Measurements from ENCODE around the gene PPP1CC.
"Not testable (repeated sequence)": the region's sequence is repeated elsewhere in the genome, so short reads cannot be mapped to it uniquely, and the experiment has no call there.

Gene PPP1CC
- total RNA-seq, result 213 to 226 reads per million in 2 donors

DNA sequence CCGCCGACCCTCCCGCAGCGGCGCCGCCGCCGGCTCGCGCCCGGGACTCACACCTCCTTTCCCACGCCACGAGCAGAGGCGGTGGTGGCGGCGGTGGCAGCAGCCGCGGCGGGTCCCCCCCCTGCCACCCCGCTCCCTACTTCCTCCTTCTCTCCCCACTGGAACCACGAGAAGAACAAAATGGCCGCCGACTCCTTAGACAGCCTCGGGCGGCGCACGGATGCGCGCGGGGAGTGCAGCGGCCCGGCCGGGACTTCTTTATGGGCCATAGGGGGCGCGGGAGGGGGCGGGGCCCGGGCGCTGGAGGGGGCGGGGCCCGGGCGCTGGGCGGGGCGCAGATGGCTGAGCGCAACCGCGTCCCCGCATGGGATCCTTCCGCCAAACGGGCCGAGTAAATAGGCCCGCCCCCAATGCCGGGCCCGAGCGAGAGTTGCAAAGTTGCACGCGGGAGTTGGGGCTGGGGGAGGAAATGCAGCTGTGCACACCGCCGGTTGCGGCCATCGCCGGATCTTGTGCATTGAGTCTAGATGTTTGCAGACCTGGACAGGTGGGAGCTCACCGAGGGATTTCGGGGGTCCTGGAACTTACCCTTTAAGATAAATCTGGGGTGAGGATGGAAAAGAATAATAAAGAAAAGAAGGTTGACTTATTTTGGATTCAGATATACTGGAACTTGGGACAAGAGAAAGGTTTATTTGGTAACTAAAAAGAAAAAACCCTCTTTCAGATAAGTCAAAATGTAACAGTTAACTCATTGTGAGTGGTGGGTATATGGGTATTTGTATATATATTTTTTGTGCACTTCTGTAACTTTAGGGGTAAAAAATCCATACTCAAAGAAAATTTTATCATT, at the start of gene PPP1CC:
TSS of gene PPP1CC (minus strand) at position 174 of the 853 bp plus-strand sequence. CDS start 184 bp downstream, outside the sequence.
- DNase-seq, result peak; percentile 87

DNA sequence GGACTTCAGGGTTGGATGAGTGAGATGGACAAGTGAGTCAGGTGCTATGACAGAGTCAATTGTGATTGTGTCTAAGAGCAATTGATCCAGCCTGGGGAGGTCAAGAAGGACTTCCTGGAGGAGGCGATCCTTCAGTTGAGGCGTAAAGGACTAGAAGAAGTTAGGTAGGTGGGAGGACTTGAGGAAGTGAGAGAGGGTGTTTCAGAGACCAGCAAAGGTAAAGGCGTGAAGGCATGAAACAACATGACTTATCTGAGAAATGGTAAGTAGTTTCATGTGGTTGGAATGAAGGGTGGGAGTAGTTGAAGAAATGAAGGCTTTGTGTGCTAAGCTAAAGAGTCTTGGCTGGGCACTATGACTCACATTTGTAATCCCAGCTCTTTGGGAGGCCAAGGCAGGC, 48.9 kb upstream of the PPP1CC start:
- DNase-seq, result no peak

DNA sequence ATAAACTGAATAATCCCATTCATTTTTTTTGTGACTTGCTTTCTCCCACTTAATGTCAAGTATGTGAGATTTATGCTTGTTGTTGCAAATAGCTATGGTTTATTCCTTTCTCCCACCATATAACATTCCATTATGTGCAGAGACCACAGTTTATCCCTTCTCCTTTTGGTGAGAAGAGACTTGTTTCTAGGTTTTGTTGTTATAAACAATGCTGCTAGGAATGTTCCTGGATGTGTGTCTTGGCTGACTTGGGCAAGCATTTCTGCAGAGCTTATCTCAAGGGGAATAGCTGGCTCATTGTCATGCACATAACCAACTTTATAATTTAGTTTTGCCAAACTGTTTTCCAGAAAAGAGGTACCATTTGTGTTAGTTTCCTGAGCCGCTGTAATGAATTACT, 47.6 kb upstream of the PPP1CC start:
- DNase-seq, result no peak

DNA sequence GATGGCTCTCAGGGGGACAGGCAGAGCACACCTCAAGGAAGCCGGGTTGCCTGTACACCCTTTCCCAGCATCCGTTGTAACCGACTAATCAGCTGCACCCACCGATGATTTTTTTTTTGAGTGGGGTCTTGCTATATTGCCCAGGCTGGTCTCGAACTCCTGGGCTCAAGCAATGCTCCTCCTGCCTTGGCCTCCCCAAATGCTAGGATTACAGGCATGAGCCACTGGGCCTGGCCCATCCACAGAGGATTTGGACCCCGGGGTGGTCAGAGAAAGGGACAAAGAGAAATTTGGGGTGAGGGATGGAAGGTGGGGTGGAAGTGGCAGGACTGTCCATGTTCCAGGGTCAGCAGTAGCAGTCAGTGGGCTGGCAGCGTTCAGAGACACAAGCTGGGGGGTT, 43.3 kb upstream of the PPP1CC start:
- no peak for DNase-seq

DNA sequence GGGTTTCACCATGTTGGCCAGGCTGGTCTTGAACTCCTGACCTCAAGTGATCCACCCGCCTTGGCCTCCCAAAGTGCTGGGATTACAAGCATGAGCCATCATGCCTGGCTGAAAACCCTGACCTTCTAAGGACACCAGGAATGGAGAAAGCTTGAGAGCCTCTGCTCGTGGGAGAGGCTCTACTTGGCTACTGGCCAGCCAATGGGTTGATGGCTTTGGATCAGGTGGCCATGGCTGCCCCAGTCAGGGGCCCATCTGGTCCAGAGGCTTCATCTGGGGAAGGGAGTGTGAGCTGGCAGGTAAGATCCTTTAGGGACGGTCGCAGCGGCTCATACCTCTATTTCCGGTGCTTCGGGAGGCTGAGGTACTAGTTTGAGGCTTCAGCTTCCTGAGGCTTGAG, 42.5 kb upstream of the PPP1CC start:
- DNase-seq, result no peak

DNA sequence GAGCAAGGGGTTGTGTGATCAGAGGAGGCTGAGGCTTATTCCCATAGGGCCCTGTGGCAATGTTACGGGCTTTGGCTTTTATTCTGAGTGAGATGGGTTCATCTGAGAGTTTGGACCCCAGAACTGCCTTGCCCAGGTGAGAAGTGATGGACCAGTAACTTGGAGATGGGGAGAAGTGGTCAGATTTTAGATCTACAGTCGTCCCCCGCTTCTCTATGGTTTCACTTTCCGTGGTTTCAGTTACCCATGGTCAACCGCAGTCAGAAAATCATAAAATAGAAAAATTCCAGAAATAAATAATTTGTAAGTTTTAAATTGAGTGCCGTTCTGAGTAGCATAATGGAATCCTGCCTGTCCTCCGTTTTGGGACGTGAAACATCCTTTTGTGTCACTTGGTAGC, 40.2 kb upstream of the PPP1CC start:
- DNase-seq, result no peak

DNA sequence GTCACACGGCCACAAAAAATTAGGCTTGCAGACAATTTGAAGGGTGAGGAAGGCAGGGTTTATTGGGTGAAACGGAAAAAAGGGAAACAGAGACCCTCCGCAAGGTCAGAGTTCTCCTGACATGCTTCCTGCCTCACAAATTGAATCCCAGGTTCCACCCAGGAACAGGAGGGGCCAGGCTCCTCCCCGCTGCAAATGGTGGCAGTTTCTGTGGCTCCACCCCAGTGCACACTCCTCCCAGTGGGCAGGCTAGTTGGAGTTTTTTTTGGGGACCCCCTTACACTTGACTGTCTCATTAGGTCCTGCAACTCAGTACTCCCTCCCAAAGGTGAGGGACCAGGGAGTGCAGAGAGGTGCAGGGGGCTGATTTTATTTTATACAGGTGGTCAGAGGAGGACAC, 39.4 kb upstream of the PPP1CC start:
- DNase-seq, result no peak

DNA sequence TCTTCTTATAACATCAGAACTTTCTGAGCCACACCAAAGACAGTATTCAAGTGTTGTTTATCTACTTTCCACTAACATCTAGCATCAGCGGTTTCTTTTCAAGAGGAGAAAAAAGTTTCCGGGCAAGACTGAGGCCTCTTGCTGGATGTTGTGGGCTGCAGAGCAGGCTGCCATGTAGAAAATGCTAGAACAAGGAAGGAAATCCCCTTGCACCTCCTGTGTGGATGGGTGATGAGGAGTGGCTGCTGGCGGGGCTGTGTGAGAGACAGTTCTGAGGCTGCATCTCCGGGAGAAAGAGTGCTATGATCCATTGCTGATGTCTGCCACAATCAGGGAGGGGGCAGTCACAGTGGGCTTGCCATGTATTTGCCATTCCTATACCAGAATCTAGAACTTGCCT, 37.8 kb upstream of the PPP1CC start:
- DNase-seq, result no peak

DNA sequence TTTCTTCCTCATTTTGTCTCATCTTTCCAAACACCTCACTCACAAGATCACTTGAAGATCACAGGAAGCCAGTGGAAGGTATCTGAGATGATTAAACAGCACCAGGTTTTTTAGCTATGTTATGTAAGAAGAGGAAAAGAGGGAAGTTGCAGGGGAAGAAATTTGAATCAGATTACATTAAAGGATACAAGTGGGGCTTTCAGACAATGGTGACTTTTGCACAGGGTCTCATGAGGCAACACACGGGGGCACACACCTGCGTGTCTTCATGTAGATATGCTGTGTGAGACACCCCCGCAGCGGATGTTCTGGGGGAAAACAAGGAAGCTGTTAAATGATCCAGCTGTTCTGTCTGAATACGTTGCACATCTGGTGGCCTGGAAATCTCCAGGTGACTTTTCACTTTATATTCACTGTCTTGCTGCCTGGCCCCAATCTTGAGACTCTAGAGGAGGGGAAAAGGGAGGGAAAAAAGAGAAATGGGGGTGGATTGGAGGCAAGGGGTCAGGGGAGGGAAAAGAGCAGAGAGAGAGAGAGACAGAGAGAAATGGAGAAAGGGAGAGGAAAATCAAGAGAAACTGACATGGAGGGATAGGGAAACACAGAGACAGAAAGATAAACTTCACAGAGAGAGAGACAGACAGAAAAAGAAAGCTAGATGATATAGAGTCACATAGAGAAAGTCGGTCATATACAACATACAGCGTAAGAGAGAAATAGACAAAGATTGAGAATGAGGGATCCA, 36.3 kb upstream of the PPP1CC start:
- DNase-seq, result no peak

DNA sequence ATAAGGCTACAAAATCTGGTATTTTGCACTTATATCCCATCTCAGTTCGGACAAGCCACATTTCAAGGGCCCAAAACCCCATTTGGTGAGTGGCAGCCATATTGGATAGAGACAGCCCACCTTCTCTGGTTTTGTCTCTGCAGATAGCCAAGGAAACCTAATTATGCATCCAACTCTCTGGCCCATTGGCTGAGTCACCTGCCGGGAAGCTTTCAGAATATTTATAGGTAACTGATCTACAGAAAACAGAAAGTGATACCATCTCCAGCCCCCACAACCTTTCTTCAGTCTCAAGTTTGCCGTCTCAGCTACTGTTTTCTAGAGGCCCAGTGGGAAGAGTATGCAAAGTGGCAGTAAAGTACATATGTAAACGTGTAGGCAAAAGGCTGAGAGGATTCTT, 33.7 kb upstream of the PPP1CC start:
- no peak for DNase-seq

DNA sequence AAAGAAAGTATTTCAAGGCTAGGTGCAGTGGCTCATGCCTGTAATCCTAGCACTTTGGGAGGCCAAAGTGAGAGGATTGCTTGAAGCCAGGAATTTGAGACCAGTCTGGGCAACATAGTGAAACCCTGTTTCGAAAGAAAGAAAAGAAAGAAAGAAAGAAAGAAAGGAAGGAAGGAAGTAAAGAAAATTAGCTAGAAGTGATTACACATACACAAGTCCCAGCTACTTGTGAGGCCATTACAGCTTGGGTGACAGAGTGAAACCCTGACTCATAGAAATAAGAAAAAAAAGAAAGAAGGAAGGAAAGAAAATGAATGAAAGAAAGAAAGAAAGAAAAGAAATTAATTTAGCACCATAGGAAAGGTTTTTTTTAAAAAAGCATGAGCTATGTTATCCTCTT, 33.3 kb upstream of the PPP1CC start:
- DNase-seq, result no peak

DNA sequence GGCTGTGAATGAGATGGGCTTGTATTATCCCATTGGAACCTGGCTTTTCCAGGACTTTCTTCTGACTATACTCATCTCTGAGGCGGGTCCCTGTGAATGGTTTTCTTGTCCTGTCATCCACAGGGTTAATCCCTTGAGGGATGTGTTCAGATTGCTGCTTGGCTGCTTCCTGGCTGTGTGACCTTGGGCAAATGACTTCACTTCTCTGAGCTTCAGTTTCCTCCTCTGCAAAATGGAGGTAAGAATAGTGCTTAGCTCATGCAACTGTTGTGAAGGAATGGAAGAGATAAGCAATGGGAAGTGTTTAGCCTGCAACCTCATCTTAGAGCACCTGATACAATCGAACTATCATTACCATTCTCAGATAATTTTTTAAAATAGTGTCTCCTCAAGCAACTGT, 32.1 kb upstream of the PPP1CC start:
- DNase-seq, result no peak

DNA sequence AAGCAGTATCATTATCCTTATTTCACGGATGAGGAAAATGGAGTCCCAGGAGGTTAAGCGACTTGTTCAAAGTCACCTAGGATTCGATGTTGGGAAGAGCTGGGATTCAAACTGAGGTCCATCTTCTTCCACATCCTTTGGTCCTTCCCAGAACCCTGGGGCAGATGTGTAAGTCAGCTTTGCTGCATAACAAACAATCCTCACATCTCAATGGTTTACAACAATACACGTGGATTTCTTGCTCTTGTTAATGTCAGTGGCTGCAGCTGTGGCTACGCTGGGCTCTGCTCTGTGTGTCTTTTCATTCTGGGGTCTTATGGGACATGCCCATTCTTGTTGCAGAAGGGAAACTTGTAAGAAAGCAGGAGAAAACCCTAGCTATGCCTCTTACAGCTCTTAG, 26.3 kb upstream of the PPP1CC start:
- DNase-seq, result no peak

DNA sequence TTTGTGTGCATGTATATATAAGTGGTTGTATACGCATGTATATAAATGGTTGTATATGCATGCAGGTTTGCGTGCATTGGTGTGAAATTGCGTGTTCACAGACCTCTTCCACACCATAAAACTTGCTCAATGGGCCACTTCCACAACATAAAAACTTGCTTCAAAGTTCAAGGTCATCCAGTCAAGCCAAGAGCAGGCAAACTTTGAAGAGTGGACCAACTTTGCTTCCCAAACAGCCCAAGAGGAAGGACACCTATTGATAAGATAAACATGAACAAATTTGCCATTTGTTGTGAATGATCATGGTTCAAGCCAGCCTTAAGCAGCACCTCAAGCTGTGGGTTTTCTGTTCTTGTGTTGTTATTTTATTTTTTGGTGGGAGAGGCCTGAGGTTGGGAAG, 25.2 kb upstream of the PPP1CC start:
- DNase-seq, result no peak

DNA sequence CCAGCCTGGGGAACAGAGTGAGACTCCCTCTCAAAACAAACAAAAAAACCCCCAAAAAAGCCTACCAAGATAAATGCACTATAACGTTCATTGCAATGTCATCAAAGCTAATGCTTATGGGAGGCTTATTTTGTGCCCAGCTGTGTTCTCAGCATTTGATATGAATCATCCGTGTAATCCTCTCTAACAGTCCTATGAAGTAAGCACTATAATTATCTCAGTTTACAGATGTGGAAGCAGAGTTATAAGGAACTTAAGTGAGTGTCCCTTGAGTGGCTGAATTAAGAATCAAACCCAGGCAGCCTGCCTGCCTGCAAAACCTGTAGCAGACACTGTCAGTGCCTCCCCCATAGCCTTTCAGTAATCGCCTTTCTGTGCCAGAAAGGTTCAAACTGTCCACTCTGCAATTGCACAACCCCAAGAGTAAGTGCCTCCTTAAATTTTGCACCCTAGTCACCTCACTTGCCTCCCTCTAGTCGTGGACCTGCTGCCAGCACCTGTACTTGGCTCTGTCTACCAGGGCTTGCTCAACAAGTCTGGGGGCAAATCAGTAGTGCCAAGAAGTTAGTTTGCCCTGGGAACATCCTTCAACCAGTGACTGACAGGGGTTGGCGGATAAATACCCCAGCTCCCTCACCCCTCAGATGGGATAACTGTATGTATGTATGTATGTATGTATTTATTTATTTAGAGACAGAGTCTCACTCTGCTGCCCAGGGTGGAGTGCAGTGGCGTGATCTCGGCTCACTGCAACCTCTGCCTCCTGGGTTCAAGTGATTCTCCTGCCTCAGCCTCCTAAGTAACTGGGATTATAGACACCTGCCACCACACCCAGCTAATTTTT, 23.8 kb upstream of the PPP1CC start:
- no peak for DNase-seq

DNA sequence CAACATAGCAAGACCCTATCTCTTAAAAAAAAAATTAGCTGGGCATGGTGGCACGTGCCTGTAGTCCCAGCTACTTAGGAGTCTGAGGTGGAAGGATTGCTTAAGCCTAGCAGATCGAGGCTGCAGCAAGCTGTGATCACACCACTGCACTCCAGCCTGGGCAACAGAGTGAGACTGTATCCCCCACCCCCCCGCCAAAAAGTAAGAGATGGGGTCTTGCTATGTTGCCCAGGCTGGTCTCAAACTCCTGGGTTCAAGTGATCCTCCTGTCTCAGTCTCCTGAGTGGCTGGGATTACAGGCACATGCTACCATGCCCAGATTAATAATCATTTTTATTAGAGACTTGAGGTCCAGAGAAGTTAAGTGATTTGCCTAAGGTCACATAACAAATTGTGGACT, 22.9 kb upstream of the PPP1CC start:
- not testable (repeated sequence) for DNase-seq

DNA sequence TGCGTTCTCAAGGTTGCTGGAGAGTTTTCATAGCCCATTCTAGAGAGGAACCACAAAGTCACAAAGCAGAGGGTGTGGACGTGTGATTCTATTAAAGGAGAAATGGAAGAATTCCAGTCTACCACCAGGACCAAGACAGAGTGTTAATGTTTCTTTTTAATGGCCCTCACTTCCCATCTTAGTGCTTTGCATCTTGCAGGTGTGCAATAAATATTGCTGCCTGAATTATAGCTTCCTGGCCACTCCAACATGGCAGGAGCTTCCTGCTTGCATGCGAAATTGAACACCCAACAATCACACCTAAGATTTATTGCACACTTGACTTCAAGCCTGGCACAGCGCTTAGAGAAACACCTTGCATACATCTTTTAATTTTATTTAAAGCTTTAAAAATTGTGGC, 22.4 kb upstream of the PPP1CC start:
- DNase-seq, result no peak

DNA sequence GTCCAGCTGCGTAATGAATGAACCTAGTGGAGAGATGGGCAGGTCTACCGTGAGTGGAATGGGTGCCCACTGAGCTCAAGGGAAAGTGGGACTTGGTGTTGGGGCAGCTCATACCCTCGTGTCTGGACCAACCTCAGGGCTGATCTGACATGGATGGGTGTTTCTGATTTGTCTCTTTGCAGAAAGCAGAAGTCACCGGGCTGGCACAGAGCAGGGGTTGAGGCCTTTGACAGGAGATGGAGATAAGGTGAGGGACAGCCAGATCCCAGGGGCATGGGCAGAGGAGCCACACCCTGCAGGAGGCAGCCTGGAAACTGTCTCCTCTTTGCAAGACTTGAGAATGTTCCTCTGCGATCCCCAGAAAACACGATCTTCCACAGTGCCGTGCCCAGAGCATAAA, 20.9 kb upstream of the PPP1CC start:
- DNase-seq, result no peak

DNA sequence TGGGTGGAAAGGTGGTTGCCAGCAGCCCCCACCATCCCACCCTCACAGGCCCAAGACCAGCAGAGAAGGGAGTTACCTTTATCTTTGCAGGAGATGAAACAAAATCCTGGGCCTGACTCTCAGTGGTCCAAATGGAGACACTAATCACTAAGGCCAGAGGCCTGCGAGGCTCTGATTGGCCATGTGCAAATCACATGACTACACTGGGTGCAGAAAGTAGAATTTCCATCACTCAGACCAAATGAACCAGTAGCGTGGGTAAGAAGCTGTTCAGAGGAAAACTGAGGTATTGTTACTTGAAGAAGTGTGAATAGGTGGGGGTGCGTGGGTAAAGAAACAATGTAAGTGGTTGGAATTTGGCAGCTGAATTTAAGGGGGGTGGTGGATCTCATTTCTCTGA, 20.2 kb upstream of the PPP1CC start:
- no peak for DNase-seq

DNA sequence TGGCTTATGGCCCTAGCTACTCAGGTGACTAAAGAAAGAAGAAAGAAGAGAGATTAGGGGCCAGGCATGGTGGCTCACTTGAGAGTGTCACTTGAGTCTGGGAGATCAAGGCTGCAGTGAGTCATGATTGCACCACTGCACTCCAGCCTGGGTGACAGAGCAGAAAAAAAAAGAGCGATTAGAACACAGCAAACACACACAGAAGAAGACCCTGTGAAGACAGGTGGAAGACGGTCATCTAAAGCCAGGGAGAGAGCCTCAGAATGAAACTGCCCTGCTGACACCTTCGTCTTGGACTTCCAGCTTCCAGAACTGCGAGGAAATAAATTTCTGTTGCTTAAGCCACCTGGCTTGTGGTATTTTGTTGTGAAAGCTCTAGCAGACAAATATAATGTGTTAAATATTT, 17.5 kb upstream of the PPP1CC start:
- DNase-seq, result no peak

DNA sequence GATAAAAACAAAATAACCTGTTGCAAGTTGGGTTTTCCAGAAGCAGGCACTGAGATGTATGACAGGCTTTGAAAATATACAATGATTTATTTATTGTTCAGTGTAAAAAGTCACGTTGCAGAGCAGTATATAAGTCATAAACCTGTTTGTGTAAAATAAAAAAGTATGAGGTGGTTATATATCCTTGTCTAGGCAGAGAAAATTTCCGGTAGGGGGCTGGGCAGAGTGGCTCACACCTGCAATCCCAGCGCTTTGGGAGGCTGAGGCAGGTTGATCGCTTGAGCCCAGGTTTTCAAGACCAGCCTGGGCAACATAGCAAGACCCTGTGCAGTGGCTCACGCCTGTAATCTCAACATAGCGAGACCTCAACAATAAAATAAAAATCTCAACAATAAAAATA, 16.2 kb upstream of the PPP1CC start:
- no peak for DNase-seq

DNA sequence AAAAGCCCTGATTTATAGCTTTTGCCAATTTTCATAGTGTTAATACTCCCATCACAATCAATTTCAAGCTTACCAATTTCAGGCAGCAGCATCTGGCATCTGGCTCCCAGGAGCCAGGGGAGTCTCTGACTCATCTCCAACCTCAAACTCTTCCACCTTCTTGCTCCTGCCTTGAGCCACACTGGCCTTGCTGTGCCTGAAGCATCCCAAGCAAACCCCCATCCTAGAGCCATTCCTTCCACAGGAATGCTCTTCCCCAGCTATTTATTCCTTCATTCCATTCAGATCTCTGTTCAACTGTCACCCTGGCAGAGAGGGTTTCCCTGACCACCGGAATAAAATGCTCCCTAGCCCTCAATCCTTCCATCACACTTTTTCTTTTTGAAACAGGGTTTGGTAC, 13.9 kb upstream of the PPP1CC start:
- no peak for DNase-seq

DNA sequence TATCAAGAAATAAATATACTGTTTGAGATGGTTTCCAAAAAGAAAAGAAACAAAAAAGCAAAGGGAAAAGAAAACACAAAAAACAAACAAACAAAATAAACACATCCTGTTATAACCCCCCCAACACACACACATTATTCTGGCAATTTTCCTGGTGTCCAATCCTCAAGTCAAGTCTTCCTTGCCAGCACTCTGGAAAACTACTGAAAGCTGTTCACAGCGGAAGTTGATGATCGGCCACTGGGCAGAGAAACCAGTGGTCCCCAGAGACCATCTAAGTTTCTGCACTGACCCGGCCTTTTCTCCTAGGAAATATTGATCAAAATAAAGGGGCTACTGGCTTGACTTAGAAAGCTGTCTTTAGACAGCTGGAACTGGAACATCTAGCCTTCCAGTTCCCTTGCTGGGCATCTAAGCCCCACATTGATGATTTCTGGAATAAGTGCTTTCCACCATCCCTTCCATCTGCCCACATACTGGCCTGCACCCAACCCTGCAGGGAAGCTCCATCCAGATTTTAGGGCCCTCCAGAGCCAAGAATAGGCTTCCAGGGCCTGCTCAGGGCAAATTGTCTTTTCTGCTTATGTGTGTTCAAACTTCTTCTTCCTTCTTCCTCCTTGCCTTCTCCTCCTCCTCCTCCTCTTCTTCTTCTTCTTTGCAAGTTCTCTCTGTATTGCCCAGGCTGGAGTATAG, 11.6 kb upstream of the PPP1CC start:
- no peak for DNase-seq
